Kidney (tissue), 14 donors: Measurements from ENCODE around the gene MACROD2. TPM values are rescaled to one million over a fixed set of nuclear protein-coding genes. Genes with fewer than 3 reads are reported as not detected.

ENCODE experiments used
- DNase-seq, 5 donors: peaks; one replicate each; pipeline ENCODE4 v3.0.0-alpha.2; 2013 to 2020
- FAIRE-seq: peaks from 2 replicates; lab custom pipeline; 2012; peaks lifted over from hg19 to GRCh38; lab: Jason Lieb, UNC
- H3K27ac ChIP-seq, 2 donors: one replicate each; pipeline ENCODE4 v1.7.0; 2013; ENCODE audit warnings: low read depth in 2 of 2, low read length in 2 of 2, inconsistent platforms in 1 of 2
- H3K27me3 ChIP-seq: one replicate; pipeline ENCODE4 v1.7.1; 2013; ENCODE audit warnings: low read length, inconsistent platforms; ENCODE audit not compliant: control insufficient read depth, insufficient read depth
- H3K36me3 ChIP-seq, 3 donors: one replicate each; pipeline versions ENCODE4 v1.7.0 to v1.7.1; 2013; ENCODE audit warnings: low read length in 3 of 3, control low read depth in 1 of 3, inconsistent platforms in 1 of 3; ENCODE audit not compliant: insufficient read depth in 3 of 3, control insufficient read depth in 2 of 3
- H3K4me1 ChIP-seq, 3 donors: one replicate each; pipeline versions ENCODE4 v1.7.0 to v1.7.1; 2013; ENCODE audit warnings: low read length in 3 of 3, inconsistent platforms in 1 of 3, low read depth in 1 of 3; ENCODE audit not compliant: control insufficient read depth in 2 of 3, insufficient read depth in 2 of 3
- H3K4me3 ChIP-seq, 3 donors: one replicate each; pipeline versions ENCODE4 v1.7.0 to v1.8.1; 2013; ENCODE audit warnings: low read length in 3 of 3, control low read depth in 1 of 3, inconsistent platforms in 1 of 3
- H3K9ac ChIP-seq, 3 donors: one replicate each; pipeline versions ENCODE4 v1.7.0 to v1.7.1; 2013; ENCODE audit warnings: low read length in 3 of 3, control low read depth in 1 of 3, inconsistent platforms in 1 of 3
- H3K9me3 ChIP-seq, 3 donors: one replicate each; pipeline versions ENCODE4 v1.7.0 to v1.7.1; 2013; ENCODE audit warnings: low read length in 3 of 3, control low read depth in 1 of 3, inconsistent platforms in 1 of 3; ENCODE audit not compliant: control insufficient read depth in 2 of 3, insufficient read depth in 1 of 3
- CTCF ChIP-seq: IDR thresholded peaks from 3 replicates; pipeline ENCODE4 v1.5.1; 2012; ENCODE audit warnings: mild to moderate bottlenecking, moderate library complexity, borderline replicate concordance; ENCODE audit not compliant: insufficient read depth; ENCODE audit errors: extremely low read depth
- intact Hi-C: fragments of 100-400 bp; cut with DNase I; formaldehyde crosslinking; loops from one replicate; pipeline ENCODE4 v1.11.1; 2022
- polyA plus RNA-seq: library from polyadenylated mRNA; stranded (reverse); fragments of 350-450 nt; fragmentation: Illumina TruSeq; extraction: RNeasy Lipid Tissue Mini Kit (QIAGEN cat#74804); gene quantifications from one replicate; pipeline ENCODE4 v1.2.3, GENCODE V29; 2014; ENCODE audit warnings: low read depth, low replicate concordance; ENCODE audit not compliant: insufficient read depth
- total RNA-seq: library from RNA; stranded (reverse); fragmentation: NEBNext Ultra II Directional; extraction: Animal tissue kit (Norgen Biotek cat#: 25700); gene quantifications from one replicate; pipeline ENCODE4 v1.2.1, GENCODE V29; 2021
- donor health status: control.
- donor health status: control.
- donor health status: control.
- donor health status: control.
- donor health status: control.
- donor health status: DM: yes; HTN: yes; CAD: no.
- donor health status: Normal renal cell carcinoma (clear cell type).

MACROD2 gene
- total and polyA plus RNA-seq, 2 donors from 2014 or later: 3.0 to 10.0 TPM

GRCh38 chr20:14919501-14920081 lies 924.3 kb downstream of the MACROD2 start:
- intact Hi-C loops: no loop called here
- no peak for TF ChIP-seq CTCF
- peaks cover 0 to 4% (median 0%) of the 10 kb centered on the region in 3 donors for H3K4me1 ChIP-seq
- peak overlapping the region; percentile 2 to 35 (median 18) for H3K4me3 ChIP-seq
- no peaks in the 10 kb centered on the region for H3K27me3 ChIP-seq
- H3K9ac ChIP-seq: no peak overlapping the region
- DNase-seq: peak; percentile 51 to 75 (median 63)
- no peak for FAIRE-seq
- no peaks in the 10 kb centered on the region for H3K9me3 ChIP-seq
- no peaks in the 10 kb centered on the region for H3K36me3 ChIP-seq
- no peak overlapping the region for H3K27ac ChIP-seq

GRCh38 chr20:14921513-14921912 lies 926.2 kb downstream of the MACROD2 start:
- Histone ChIP-seq H3K36me3 (no peaks in the 10 kb centered on the region), H3K27me3 (no peaks in the 10 kb centered on the region), H3K27ac (no peak overlapping the region), H3K4me3 (no peak overlapping the region), H3K9ac (no peak overlapping the region), H3K9me3 (no peaks in the 10 kb centered on the region), H3K4me1 (peaks cover 0 to 4% (median 0%) of the 10 kb centered on the region in 3 donors)
- FAIRE-seq (no peak), DNase-seq (no peak)
- no peak for TF ChIP-seq CTCF
- intact Hi-C loops: no loop called here

- Histone ChIP-seq H3K27me3 (no peaks in the 10 kb centered on the region), H3K4me3 (no peak overlapping the region), H3K4me1 (peaks cover 0 to 4% (median 0%) of the 10 kb centered on the region in 3 donors), H3K9me3 (no peaks in the 10 kb centered on the region), H3K27ac (no peak overlapping the region), H3K9ac (no peak overlapping the region), H3K36me3 (no peaks in the 10 kb centered on the region)
- intact Hi-C loops: no loop called here
- FAIRE-seq: no peak
- no peak for TF ChIP-seq CTCF
- peak in 1 of 5 donors; percentile 17 for DNase-seq
Measured at GRCh38 chr20:14922503-14923267, 927.4 kb downstream of the MACROD2 start.
